Neural cell (in vitro differentiated cells): ENCODE results near the gene CES4A. TPM values are rescaled to one million over a fixed set of nuclear protein-coding genes. Genes with fewer than 3 reads are reported as not detected.

Experiments used
- H2AFZ ChIP-seq: fragments of 200-600, 300-800 bp; sonication (generic), shearing (Covaris generic); 2 replicates; pipeline ENCODE4 v1.6.0; 2014; ENCODE audit warnings: low read depth, mild to moderate bottlenecking, antibody characterized with exemption, low read length, moderate library complexity
- H3F3A ChIP-seq: fragments of 200-600 bp; shearing (Covaris generic); 2 replicates; pipeline ENCODE4 v1.6.1; 2016; ENCODE audit warnings: mild to moderate bottlenecking, moderate library complexity, mixed read lengths, antibody characterized with exemption, low read length; ENCODE audit not compliant: insufficient read depth, poor library complexity, severe bottlenecking
- H3K27ac ChIP-seq: fragments of 200-600, 300-800 bp; sonication (generic), shearing (Covaris generic); 2 replicates; pipeline ENCODE4 v1.5.1; 2014; ENCODE audit warnings: mild to moderate bottlenecking, low read length, moderate library complexity
- H3K27me3 ChIP-seq: fragments of 300-800, 200-600 bp; sonication (generic), shearing (Covaris generic); 2 replicates; pipeline ENCODE4 v1.6.0; 2014; ENCODE audit warnings: mild to moderate bottlenecking, low read depth, low read length, moderate library complexity; ENCODE audit not compliant: insufficient read depth
- H3K36me3 ChIP-seq: fragments of 300-800, 200-600 bp; sonication (generic), shearing (Covaris generic); 2 replicates; pipeline ENCODE4 v1.5.1; 2014; ENCODE audit warnings: mild to moderate bottlenecking, antibody characterized with exemption, low read length, moderate library complexity; ENCODE audit not compliant: insufficient read depth
- H3K4me2 ChIP-seq: fragments of 300-800, 200-600 bp; sonication (generic), shearing (Covaris generic); 2 replicates; pipeline ENCODE4 v1.6.0; 2014; ENCODE audit warnings: mild to moderate bottlenecking, low read length
- H3K4me3 ChIP-seq: fragments of 300-800, 200-600 bp; sonication (generic), shearing (Covaris generic); 2 replicates; pipeline ENCODE4 v1.5.1; 2014; ENCODE audit warnings: mild to moderate bottlenecking, low read length, moderate library complexity
- H3K79me2 ChIP-seq: fragments of 200-600 bp; shearing (Covaris generic); replicated peaks from 2 replicates; pipeline ENCODE4 v1.6.0; 2014; ENCODE audit warnings: mild to moderate bottlenecking, low read length, moderate library complexity; ENCODE audit not compliant: insufficient read depth
- H3K9ac ChIP-seq: fragments of 300-800, 200-600 bp; sonication (generic), shearing (Covaris generic); 2 replicates; pipeline ENCODE4 v1.6.1; 2016; ENCODE audit warnings: mild to moderate bottlenecking, low read length, mixed read lengths
- H3K9me2 ChIP-seq: fragments of 200-600 bp; shearing (Covaris generic); 2 replicates; pipeline ENCODE4 v1.6.1; 2016; ENCODE audit warnings: mild to moderate bottlenecking, low read length, mixed read lengths; ENCODE audit not compliant: insufficient read depth
- H3K9me3 ChIP-seq: fragments of 200-600, 300-800 bp; sonication (generic), shearing (Covaris generic); 2 replicates; pipeline ENCODE4 v1.6.1; 2016; ENCODE audit warnings: mild to moderate bottlenecking, mixed run types, low read length, moderate library complexity, mixed read lengths
- H4K20me1 ChIP-seq: fragments of 200-600 bp; shearing (Covaris generic); 2 replicates; pipeline ENCODE4 v1.6.1; 2016; ENCODE audit warnings: mild to moderate bottlenecking, mixed run types; ENCODE audit not compliant: insufficient read depth
- CTCF ChIP-seq: fragments of 450-650 bp; IDR thresholded peaks from 2 replicates; pipeline ENCODE4 v1.5.1; 2014; ENCODE audit warnings: antibody characterized with exemption, mild to moderate bottlenecking, moderate library complexity; ENCODE audit not compliant: poor library complexity, severe bottlenecking
- EP300 ChIP-seq: fragments of 450-650 bp; conservative IDR thresholded peaks from 2 replicates; pipeline ENCODE4 v1.6.1; 2014; ENCODE audit warnings: antibody characterized with exemption, mild to moderate bottlenecking, moderate library complexity; ENCODE audit not compliant: poor library complexity, severe bottlenecking
- MXI1 ChIP-seq: fragments of 450-650 bp; conservative IDR thresholded peaks from 2 replicates; pipeline ENCODE4 v1.6.1; 2014; ENCODE audit warnings: antibody characterized with exemption, mild to moderate bottlenecking; ENCODE audit not compliant: poor library complexity, severe bottlenecking
- POLR2AphosphoS5 ChIP-seq: IDR thresholded peaks from 2 replicates; pipeline ENCODE4 v1.6.1; 2012
- RAD21 ChIP-seq: fragments of 450-650 bp; conservative IDR thresholded peaks from 2 replicates; pipeline ENCODE4 v1.6.1; 2014; ENCODE audit warnings: antibody characterized with exemption, mild to moderate bottlenecking, moderate library complexity
- SMC3 ChIP-seq: fragments of 450-650 bp; conservative IDR thresholded peaks from 2 replicates; pipeline ENCODE4 v1.6.1; 2014; ENCODE audit warnings: antibody characterized with exemption, mild to moderate bottlenecking, moderate library complexity; ENCODE audit not compliant: poor library complexity
- TAF1 ChIP-seq: IDR thresholded peaks from 2 replicates; pipeline ENCODE4 v1.6.1; 2012; ENCODE audit warnings: low read depth
- polyA plus RNA-seq: library from polyadenylated mRNA; depleted of rRNA; stranded (reverse); fragments of >200 nt; gene quantifications from 2 replicates; pipeline ENCODE4 v1.2.3, GENCODE V29; 2014

The CES4A gene
- polyA plus RNA-seq, 1 donor from 2014 or later, result 51.2 TPM

- Histone ChIP-seq H3K9ac (no peak overlapping the region), H3K9me2 (no peaks in the 10 kb centered on the region), H3K36me3 (no peaks in the 10 kb centered on the region), H3K79me2 (no peaks in the 10 kb centered on the region), H3K9me3 (no peaks in the 10 kb centered on the region), H3K4me2 (no peak overlapping the region), H3K27me3 (peaks cover 27% of the 10 kb centered on the region), H3K4me3 (no peak overlapping the region), H3K27ac (no peak overlapping the region), H3F3A (no peaks in the 10 kb centered on the region), H2AFZ (no peak overlapping the region), H4K20me1 (no peaks in the 10 kb centered on the region)
- no peak for TF ChIP-seq POLR2AphosphoS5
- no peak for TF ChIP-seq CTCF
- TF ChIP-seq TAF1, result no peak
- TF ChIP-seq EP300, result no peak
- TF ChIP-seq MXI1, result no peak
These were observed 8.6 kb downstream of the CES4A start for GRCh38 chr16:66996983-66997358.

GRCh38 chr16:67000384-67001351 lies 12.3 kb downstream of the CES4A start:
- H3K79me2 ChIP-seq, result no peaks in the 10 kb centered on the region
- peak overlapping the region; percentile 67 for H3K9ac ChIP-seq
- peak overlapping the region; percentile 39 for H3K27ac ChIP-seq
- H3K9me2 ChIP-seq, result no peaks in the 10 kb centered on the region
- H3K4me3 ChIP-seq, result peak overlapping the region; percentile 84
- no peak overlapping the region for H3K4me2 ChIP-seq
- no peaks in the 10 kb centered on the region for H3F3A ChIP-seq
- peak overlapping the region; percentile 69 for H2AFZ ChIP-seq
- H3K27me3 ChIP-seq, result peaks cover 31% of the 10 kb centered on the region
- no peaks in the 10 kb centered on the region for H3K9me3 ChIP-seq
- no peaks in the 10 kb centered on the region for H4K20me1 ChIP-seq
- TF ChIP-seq RAD21, result no peak
- TF ChIP-seq POLR2AphosphoS5, result peak; percentile 8
- TF ChIP-seq MXI1, result peak; percentile 48
- no peak for TF ChIP-seq CTCF
- TF ChIP-seq TAF1, result peak; percentile 22
- no peak for TF ChIP-seq SMC3
- H3K36me3 ChIP-seq, result no peaks in the 10 kb centered on the region

GRCh38 chr16:67001726-67002125 lies 13.3 kb downstream of the CES4A start:
- H3K27ac ChIP-seq, result no peak overlapping the region
- TF ChIP-seq CTCF (no peak), EP300 (no peak), RAD21 (no peak), TAF1 (no peak), POLR2AphosphoS5 (no peak)
- peak overlapping the region; percentile 84 for H3K4me3 ChIP-seq
- no peaks in the 10 kb centered on the region for H3F3A ChIP-seq
- H2AFZ ChIP-seq, result no peak overlapping the region
- no peaks in the 10 kb centered on the region for H3K36me3 ChIP-seq
- H3K9me2 ChIP-seq, result no peaks in the 10 kb centered on the region
- no peaks in the 10 kb centered on the region for H3K9me3 ChIP-seq
- H4K20me1 ChIP-seq, result no peaks in the 10 kb centered on the region
- no peaks in the 10 kb centered on the region for H3K79me2 ChIP-seq
- no peak overlapping the region for H3K4me2 ChIP-seq
- H3K9ac ChIP-seq, result no peak overlapping the region
- H3K27me3 ChIP-seq, result peaks cover 31% of the 10 kb centered on the region
